Sigmoid colon (tissue), 7 donors: ENCODE data around the gene MTERF2. TPM values are rescaled to one million over a fixed set of nuclear protein-coding genes. Genes with fewer than 3 reads are reported as not detected.

Experiments
- DNase-seq: peaks from one replicate; pipeline ENCODE4 v3.0.0-alpha.2; 2019
- H3K27ac ChIP-seq, 4 donors: fragments of 200-600 bp; sonication (generic); one replicate each; pipeline ENCODE4 v1.5.1; 2016 to 2019; ENCODE audit warnings: mild to moderate bottlenecking in 1 of 4
- H3K27me3 ChIP-seq, 3 donors: fragments of 200-600 bp; sonication (generic); one replicate each; pipeline ENCODE4 v1.5.1; 2019; ENCODE audit warnings: mild to moderate bottlenecking in 1 of 3
- H3K36me3 ChIP-seq, 4 donors: fragments of 200-600 bp; sonication (generic); one replicate each; pipeline ENCODE4 v1.5.1; 2016 to 2019
- H3K4me1 ChIP-seq, 4 donors: fragments of 200-600 bp; sonication (generic); one replicate each; pipeline ENCODE4 v1.5.1; 2017 to 2019
- H3K4me3 ChIP-seq, 4 donors: fragments of 200-600 bp; sonication (generic); one replicate each; pipeline ENCODE4 v1.5.1; 2017 to 2019; ENCODE audit warnings: mild to moderate bottlenecking in 2 of 4, moderate library complexity in 1 of 4
- H3K9me3 ChIP-seq, 4 donors: fragments of 200-600 bp in 3 of 4; sonication (generic) in 3 of 4; one replicate each; pipeline versions ENCODE4 v1.5.1 to v1.6.1; 2013 to 2019
- CTCF ChIP-seq, 4 experiments: fragments of 450-650 bp in 3 of 4; fragments of 200-600 bp in 1 of 4; IDR thresholded peaks; one replicate each; pipeline ENCODE4 v1.5.1; 2016 to 2019; ENCODE audit warnings: antibody characterized with exemption in 4 of 4, mild to moderate bottlenecking in 3 of 4, moderate library complexity in 2 of 4
- EP300 ChIP-seq, 4 donors: sonication (generic); formaldehyde crosslinking; IDR thresholded peaks; one replicate each; pipeline ENCODE4 v1.6.1; 2017; ENCODE audit warnings: antibody characterized with exemption in 4 of 4
- POLR2A ChIP-seq, 2 donors: fragments of 450-650 bp; IDR thresholded peaks; one replicate each; pipeline ENCODE4 v1.6.1; 2016; ENCODE audit warnings: antibody characterized with exemption in 2 of 2, mild to moderate bottlenecking in 2 of 2, moderate library complexity in 2 of 2
- POLR2AphosphoS5 ChIP-seq, 4 donors: sonication (generic); formaldehyde crosslinking; IDR thresholded peaks; one replicate each; pipeline ENCODE4 v1.6.1; 2017; ENCODE audit warnings: antibody characterized with exemption in 4 of 4
- WGBS, 2 donors: extraction: QIAGEN DNeasy Blood & Tissue Kit; methylation state at CpG; one replicate each; pipeline ENCODE4 v1.1.7; 2013; 5-methylcytosine and 5-hydroxymethylcytosine counted together
- intact Hi-C: fragments of 100-400 bp; cut with DNase I; formaldehyde crosslinking; loops from one replicate; pipeline ENCODE4 v1.15.1; 2023
- polyA plus RNA-seq, 3 donors: library from polyadenylated mRNA; stranded (reverse); fragments of 200-250 nt; gene quantifications; one replicate each; pipeline ENCODE4 v1.2.3, GENCODE V29; 2013
- total RNA-seq, 4 donors: library from RNA; depleted of rRNA; stranded (reverse); fragments of >200 nt; gene quantifications; one replicate each; pipeline ENCODE4 v1.1.0, GENCODE V29; 2016
- donor health status: healthy with polysubstance abuse.
- donor health status: Bipolar disorder and iron deficiency.
- donor health status: healthy.

The MTERF2 gene
- total and polyA plus RNA-seq, 7 donors, result 6.6 to 31.1 (median 15.8) TPM

- H3K4me1 ChIP-seq, result peaks cover 0 to 57% (median 47%) of the 10 kb centered on the region in 4 donors
- no peak overlapping the region for H3K4me3 ChIP-seq
Measured at GRCh38 chr12:106973545-106973944, 13.4 kb downstream of the MTERF2 start.

GRCh38 chr12:106971065-106971464 is 15.9 kb downstream of the MTERF2 start:
- Histone ChIP-seq H3K9me3 (no peaks in the 10 kb centered on the region), H3K27ac (no peak overlapping the region), H3K4me3 (no peak overlapping the region), H3K4me1 (peaks cover 0 to 34% (median 23%) of the 10 kb centered on the region in 4 donors), H3K27me3 (no peaks in the 10 kb centered on the region), H3K36me3 (peaks cover 6 to 49% (median 8%) of the 10 kb centered on the region in 4 donors)
- DNase-seq, result no peak
- intact Hi-C loops, result no loop called here
- TF ChIP-seq EP300 (IDR thresholded peaks at IDR 0.05) (no peak), POLR2A (IDR thresholded peaks at IDR 0.05) (no peak), CTCF (IDR thresholded peaks at IDR 0.05) (no peak), POLR2AphosphoS5 (IDR thresholded peaks at IDR 0.05) (no peak)
- WGBS, 2 donors, result 93 to 99% methylated on average over 2 of the region's 2 CpGs

More at GRCh38 chr12:106973545-106973944, 13.4 kb downstream of the MTERF2 start:
- intact Hi-C loops, result no loop called here
- Histone ChIP-seq H3K27ac (no peak overlapping the region), H3K36me3 (peaks cover 0 to 29% (median 6%) of the 10 kb centered on the region in 4 donors), H3K9me3 (no peaks in the 10 kb centered on the region), H3K27me3 (no peaks in the 10 kb centered on the region)
- TF ChIP-seq CTCF (IDR thresholded peaks at IDR 0.05) (no peak), POLR2AphosphoS5 (IDR thresholded peaks at IDR 0.05) (no peak), EP300 (IDR thresholded peaks at IDR 0.05) (no peak), POLR2A (IDR thresholded peaks at IDR 0.05) (no peak)
- no peak for DNase-seq

GRCh38 chr12:106964526-106964925 is 22.4 kb downstream of the MTERF2 start:
- WGBS, 2 donors, result 94 to 96% methylated on average over 2 of the region's 2 CpGs
- Histone ChIP-seq H3K27me3 (no peaks in the 10 kb centered on the region), H3K36me3 (peaks cover 0 to 29% (median 5%) of the 10 kb centered on the region in 4 donors), H3K4me1 (peaks cover 0 to 37% (median 23%) of the 10 kb centered on the region in 4 donors), H3K4me3 (no peak overlapping the region), H3K27ac (no peak overlapping the region), H3K9me3 (no peaks in the 10 kb centered on the region)
- intact Hi-C loops, result no loop called here
- no peak for DNase-seq
- TF ChIP-seq EP300 (IDR thresholded peaks at IDR 0.05), result no peak
- TF ChIP-seq POLR2A (IDR thresholded peaks at IDR 0.05), result no peak
- TF ChIP-seq CTCF (IDR thresholded peaks at IDR 0.05), result no peak
- no peak for TF ChIP-seq POLR2AphosphoS5 (IDR thresholded peaks at IDR 0.05)

GRCh38 chr12:106962286-106962685 is 24.7 kb downstream of the MTERF2 start:
- TF ChIP-seq EP300 (IDR thresholded peaks at IDR 0.05) (no peak), POLR2AphosphoS5 (IDR thresholded peaks at IDR 0.05) (peak in 1 of 4 donors; percentile 5), CTCF (IDR thresholded peaks at IDR 0.05) (no peak), POLR2A (IDR thresholded peaks at IDR 0.05) (no peak)
- Histone ChIP-seq H3K27me3 (no peaks in the 10 kb centered on the region), H3K4me1 (peaks cover 0 to 59% (median 46%) of the 10 kb centered on the region in 4 donors), H3K27ac (peak overlapping the region in 2 of 4 donors; percentile 19 to 29), H3K9me3 (no peaks in the 10 kb centered on the region), H3K4me3 (no peak overlapping the region), H3K36me3 (peaks cover 0 to 8% (median 1%) of the 10 kb centered on the region in 4 donors)
- 87 to 96% methylated on average over 3 of the region's 3 CpGs for WGBS, 2 donors
- intact Hi-C loops, result no loop called here
- DNase-seq, result no peak

- WGBS, 2 donors, result 85 to 94% methylated on average over 3 of the region's 3 CpGs
- intact Hi-C loops, result no loop called here
- no peak for DNase-seq
- TF ChIP-seq POLR2A (IDR thresholded peaks at IDR 0.05) (no peak), POLR2AphosphoS5 (IDR thresholded peaks at IDR 0.05) (no peak), CTCF (IDR thresholded peaks at IDR 0.05) (no peak), EP300 (IDR thresholded peaks at IDR 0.05) (no peak)
- Histone ChIP-seq H3K9me3 (no peaks in the 10 kb centered on the region), H3K4me1 (peaks cover 0 to 59% (median 47%) of the 10 kb centered on the region in 4 donors), H3K27ac (peak overlapping the region in 1 of 4 donors; percentile 7), H3K36me3 (no peaks in the 10 kb centered on the region), H3K27me3 (no peaks in the 10 kb centered on the region), H3K4me3 (no peak overlapping the region)
Measured at GRCh38 chr12:106960443-106960842, 26.5 kb downstream of the MTERF2 start.
